ENCODE measurements around the gene OR51L1. TPM values are rescaled to one million over a fixed set of nuclear protein-coding genes. Genes with fewer than 3 reads are reported as not detected.

OR51L1 gene
- total and polyA plus RNA-seq, 3 donors from 2014 or later: not detected

DNA sequence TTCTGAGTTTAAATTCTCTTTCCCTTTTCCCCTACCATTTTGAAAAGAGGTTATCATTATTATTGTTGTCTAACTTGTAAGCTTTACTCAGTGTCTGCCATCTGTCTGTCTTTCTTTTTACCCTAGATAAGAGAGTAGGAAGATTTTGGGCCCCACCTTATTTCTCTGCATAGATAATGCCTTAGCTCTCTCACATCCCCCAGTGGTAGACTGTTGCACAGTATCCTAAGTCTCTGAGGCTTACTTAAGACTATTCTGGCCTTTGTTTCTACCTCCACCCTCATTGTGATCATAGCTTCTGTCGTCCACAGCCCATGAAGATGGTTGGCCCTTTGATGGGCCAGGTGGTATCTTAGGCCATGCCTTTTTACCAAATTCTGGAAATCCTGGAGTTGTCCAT lies 3.6 kb upstream of the OR51L1 start:
- DNase-seq: no peak
- 56 to 63% methylated on average over 1 of the region's 1 CpG for WGBS, 2 donors
- Histone ChIP-seq H3K27ac (no peak overlapping the region), H3K9me3 (no peaks in the 10 kb centered on the region), H3K4me3 (no peak overlapping the region), H3K27me3 (no peaks in the 10 kb centered on the region), H3K36me3 (ENCODE audit: low read depth, missing control alignments) (no peaks in the 10 kb centered on the region), H3K4me1 (no peaks in the 10 kb centered on the region)
- intact Hi-C loops (cut with DNase I; ENCODE audit: low total_unique reads): no loop called here
- TF ChIP-seq, protein P1, sequence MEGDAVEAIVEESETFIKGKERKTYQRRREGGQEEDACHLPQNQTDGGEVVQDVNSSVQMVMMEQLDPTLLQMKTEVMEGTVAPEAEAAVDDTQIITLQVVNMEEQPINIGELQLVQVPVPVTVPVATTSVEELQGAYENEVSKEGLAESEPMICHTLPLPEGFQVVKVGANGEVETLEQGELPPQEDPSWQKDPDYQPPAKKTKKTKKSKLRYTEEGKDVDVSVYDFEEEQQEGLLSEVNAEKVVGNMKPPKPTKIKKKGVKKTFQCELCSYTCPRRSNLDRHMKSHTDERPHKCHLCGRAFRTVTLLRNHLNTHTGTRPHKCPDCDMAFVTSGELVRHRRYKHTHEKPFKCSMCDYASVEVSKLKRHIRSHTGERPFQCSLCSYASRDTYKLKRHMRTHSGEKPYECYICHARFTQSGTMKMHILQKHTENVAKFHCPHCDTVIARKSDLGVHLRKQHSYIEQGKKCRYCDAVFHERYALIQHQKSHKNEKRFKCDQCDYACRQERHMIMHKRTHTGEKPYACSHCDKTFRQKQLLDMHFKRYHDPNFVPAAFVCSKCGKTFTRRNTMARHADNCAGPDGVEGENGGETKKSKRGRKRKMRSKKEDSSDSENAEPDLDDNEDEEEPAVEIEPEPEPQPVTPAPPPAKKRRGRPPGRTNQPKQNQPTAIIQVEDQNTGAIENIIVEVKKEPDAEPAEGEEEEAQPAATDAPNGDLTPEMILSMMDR (IDR thresholded peaks at IDR 0.05): no peak
- TF ChIP-seq POLR2A (IDR thresholded peaks at IDR 0.05): no peak

DNA sequence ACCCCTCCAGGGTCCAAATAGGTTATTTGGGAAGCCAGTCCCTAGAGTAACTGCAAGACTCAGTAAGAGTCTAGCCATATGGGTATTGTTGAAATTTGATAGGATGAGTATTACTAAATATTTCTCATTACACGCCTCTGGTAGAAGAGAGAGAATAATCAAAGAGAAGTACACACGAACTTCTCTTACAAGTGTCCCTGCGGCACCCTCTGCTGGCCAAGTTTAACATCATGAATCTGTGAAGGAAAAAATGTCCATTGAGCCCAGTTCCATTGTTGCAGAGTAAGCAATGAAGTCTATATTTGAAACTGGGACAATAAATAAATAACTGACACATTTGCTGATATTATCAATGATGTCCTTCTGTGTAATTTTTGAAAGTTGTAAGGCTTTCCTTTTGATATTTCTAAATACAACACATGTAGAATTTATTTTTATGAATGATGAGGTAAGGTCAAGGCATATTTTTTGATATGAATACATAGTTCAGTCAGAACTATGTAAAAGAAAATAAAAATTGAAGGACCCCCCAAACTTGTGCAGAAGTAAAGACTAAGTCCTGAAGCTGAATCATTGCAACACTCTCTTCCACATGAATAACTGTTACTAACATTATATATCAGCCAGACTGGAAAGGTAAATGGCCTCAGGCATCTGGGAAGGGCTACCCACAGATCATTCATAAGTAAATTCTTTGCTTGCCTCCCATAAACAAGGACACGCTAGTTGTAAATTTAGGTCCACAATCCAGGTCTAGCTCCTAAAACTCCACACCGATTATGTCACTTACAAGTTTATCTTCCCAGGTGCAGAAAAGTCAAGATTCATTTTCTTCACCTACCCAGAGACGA lies 10.0 kb downstream of the OR51L1 start:
- TF ChIP-seq, protein P1 (IDR thresholded peaks at IDR 0.05): peak in 2 of 3 experiments; percentile 45 to 53
- TF ChIP-seq POLR2A (IDR thresholded peaks at IDR 0.05): no peak
- 41 to 54% methylated on average over 6 of the region's 6 CpGs for WGBS, 2 donors
- no peaks in the 10 kb centered on the region for H3K9me3 ChIP-seq
- no peak overlapping the region for H3K4me3 ChIP-seq
- H3K27me3 ChIP-seq: no peaks in the 10 kb centered on the region
- H3K36me3 ChIP-seq (ENCODE audit: low read depth, missing control alignments): no peaks in the 10 kb centered on the region
- intact Hi-C loops (cut with DNase I; ENCODE audit: low total_unique reads): loop anchor here (10.0 kb wide), 1 partner anchor 370 kb away; the partner anchor contains the start of gene OR51D1
- H3K4me1 ChIP-seq: no peaks in the 10 kb centered on the region
- DNase-seq: peak; percentile 82
- no peak overlapping the region for H3K27ac ChIP-seq

DNA sequence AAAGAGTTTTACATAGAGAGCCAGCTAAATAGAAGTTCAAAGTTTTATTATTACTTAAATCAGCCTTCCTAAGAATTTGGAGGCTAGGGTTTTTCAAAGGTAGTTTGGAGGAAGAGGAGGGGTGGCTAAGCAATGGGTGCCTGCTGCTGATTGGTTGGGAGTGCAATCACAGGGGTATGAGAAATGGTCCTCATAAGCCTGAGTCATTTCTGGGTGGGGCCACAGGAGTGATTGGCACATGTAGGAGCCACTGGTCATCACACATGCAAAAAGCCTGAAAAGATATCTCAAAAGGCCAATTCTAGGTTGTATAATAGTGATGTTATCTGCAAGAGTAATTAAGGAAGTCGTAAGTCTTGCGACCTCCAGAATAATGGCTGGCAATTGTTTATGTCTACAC lies 12.9 kb downstream of the OR51L1 start:
- TF ChIP-seq, protein P1 (IDR thresholded peaks at IDR 0.05): no peak
- TF ChIP-seq POLR2A (IDR thresholded peaks at IDR 0.05): no peak
- Histone ChIP-seq H3K27ac (no peak overlapping the region), H3K4me1 (no peaks in the 10 kb centered on the region), H3K9me3 (no peaks in the 10 kb centered on the region), H3K4me3 (no peak overlapping the region), H3K36me3 (ENCODE audit: low read depth, missing control alignments) (no peaks in the 10 kb centered on the region), H3K27me3 (no peaks in the 10 kb centered on the region)
- DNase-seq: peak; percentile 51
- WGBS, 2 donors: 27 to 52% methylated on average over 2 of the region's 2 CpGs
- intact Hi-C loops (cut with DNase I; ENCODE audit: low total_unique reads): loop anchor here (10.0 kb wide), 1 partner anchor 373 kb away; the partner anchor contains the start of gene OR51D1

DNA sequence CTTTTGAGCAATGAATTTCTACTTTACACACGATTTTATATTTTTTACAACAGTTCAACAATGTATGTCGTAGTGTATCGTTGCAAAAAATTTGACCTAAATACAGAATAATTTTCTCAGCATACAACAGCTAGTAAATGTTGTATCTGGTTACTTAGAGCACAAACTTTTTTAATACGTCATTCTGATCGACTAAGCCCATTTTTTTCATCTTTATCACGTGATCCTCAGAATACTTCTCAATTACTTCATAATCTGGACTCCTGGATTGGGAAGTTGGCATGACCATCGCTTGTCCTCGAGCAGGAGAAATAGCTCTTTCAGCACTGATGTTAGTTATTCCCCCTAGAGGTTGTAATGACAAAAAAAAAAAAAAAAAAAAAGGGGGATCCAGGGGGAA lies 16.6 kb downstream of the OR51L1 start:
- Histone ChIP-seq H3K9me3 (no peaks in the 10 kb centered on the region), H3K36me3 (ENCODE audit: low read depth, missing control alignments) (no peaks in the 10 kb centered on the region), H3K4me3 (no peak overlapping the region), H3K4me1 (no peaks in the 10 kb centered on the region), H3K27me3 (no peaks in the 10 kb centered on the region), H3K27ac (no peak overlapping the region)
- intact Hi-C loops (cut with DNase I; ENCODE audit: low total_unique reads): no loop called here
- 65 to 74% methylated on average over 8 of the region's 8 CpGs for WGBS, 2 donors
- no peak for TF ChIP-seq POLR2A (IDR thresholded peaks at IDR 0.05)
- no peak for DNase-seq

DNA sequence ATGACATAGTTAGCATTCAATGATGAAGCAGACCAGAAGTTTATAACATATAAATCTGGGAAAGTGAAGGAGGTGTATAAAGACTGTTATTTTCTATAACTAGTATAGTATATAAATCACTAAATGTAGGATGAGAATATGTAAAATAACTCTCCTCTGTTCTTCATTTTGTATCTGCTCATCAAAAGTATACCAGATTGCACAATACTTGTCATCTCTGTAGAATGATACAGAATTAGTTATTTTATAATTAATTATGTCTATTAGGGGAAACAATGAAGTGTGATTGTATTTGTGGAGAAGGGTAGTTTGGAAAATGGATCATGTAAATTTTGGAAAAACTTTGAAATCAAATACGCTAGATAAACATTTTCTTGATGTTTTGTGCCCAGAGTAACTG lies 18.4 kb downstream of the OR51L1 start:
- H3K27me3 ChIP-seq: no peaks in the 10 kb centered on the region
- intact Hi-C loops (cut with DNase I; ENCODE audit: low total_unique reads): no loop called here
- 78 to 88% methylated on average over 1 of the region's 1 CpG for WGBS, 2 donors

More for the DNA sequence above, 18.4 kb downstream of the OR51L1 start:
- no peak for DNase-seq
- Histone ChIP-seq H3K27ac (no peak overlapping the region), H3K4me1 (no peaks in the 10 kb centered on the region), H3K9me3 (no peaks in the 10 kb centered on the region), H3K36me3 (ENCODE audit: low read depth, missing control alignments) (no peaks in the 10 kb centered on the region), H3K4me3 (no peak overlapping the region)
- no peak for TF ChIP-seq POLR2A (IDR thresholded peaks at IDR 0.05)
- TF ChIP-seq, protein P1 (IDR thresholded peaks at IDR 0.05): no peak
